ENCODE results near the gene GINS2.

Gene GINS2

GRCh38 chr16:85716022-85716679 is 27.4 kb upstream of the GINS2 start:
- DNase-seq (ENCODE audit: low read depth in 3 of 3): no peak

GRCh38 chr16:85715169-85716021 is 26.6 kb upstream of the GINS2 start:
- no peak for DNase-seq (ENCODE audit: low read depth in 3 of 3)

- no peak for DNase-seq (ENCODE audit: low read depth in 3 of 3)
Observed at GRCh38 chr16:85712801-85713200, 24.0 kb upstream of the GINS2 start.

GRCh38 chr16:85711982-85712587 is 23.3 kb upstream of the GINS2 start:
- no peak for DNase-seq (ENCODE audit: low read depth in 3 of 3)

- DNase-seq (ENCODE audit: low read depth in 3 of 3): no peak
Observed at GRCh38 chr16:85710732-85711131, 22.0 kb upstream of the GINS2 start.

GRCh38 chr16:85709766-85710585 is 21.2 kb upstream of the GINS2 start:
- no peak for DNase-seq (ENCODE audit: low read depth in 3 of 3)

- DNase-seq (ENCODE audit: low read depth in 3 of 3): no peak
Observed at GRCh38 chr16:85708338-85708737, 19.6 kb upstream of the GINS2 start.

GRCh38 chr16:85707528-85708095 is 18.9 kb upstream of the GINS2 start:
- DNase-seq (ENCODE audit: low read depth in 3 of 3): no peak

- no peak for DNase-seq (ENCODE audit: low read depth in 3 of 3)
Observed at GRCh38 chr16:85706449-85707034, 17.8 kb upstream of the GINS2 start.

GRCh38 chr16:85704900-85705846 is 16.4 kb upstream of the GINS2 start:
- no peak for DNase-seq (ENCODE audit: low read depth in 3 of 3)

- no peak for DNase-seq (ENCODE audit: low read depth in 3 of 3)
Observed at GRCh38 chr16:85704011-85704410, 15.3 kb upstream of the GINS2 start.

- no peak for DNase-seq (ENCODE audit: low read depth in 3 of 3)
Observed at GRCh38 chr16:85699628-85700027, 10.9 kb upstream of the GINS2 start.

- no peak for DNase-seq (ENCODE audit: low read depth in 3 of 3)
Observed at GRCh38 chr16:85698935-85699558, 10.3 kb upstream of the GINS2 start.

- no peak for DNase-seq (ENCODE audit: low read depth in 3 of 3)
Observed at GRCh38 chr16:85698459-85698891, 9.7 kb upstream of the GINS2 start.

GRCh38 chr16:85697431-85697830 is 8.7 kb upstream of the GINS2 start:
- DNase-seq (ENCODE audit: low read depth in 3 of 3): no peak

- no peak for DNase-seq (ENCODE audit: low read depth in 3 of 3)
Observed at GRCh38 chr16:85696781-85697180, 8.0 kb upstream of the GINS2 start.

GRCh38 chr16:85695196-85696128 is 6.7 kb upstream of the GINS2 start:
- DNase-seq (ENCODE audit: low read depth in 3 of 3): no peak

GRCh38 chr16:85690469-85691064 is 1.8 kb upstream of the GINS2 start:
- DNase-seq (ENCODE audit: low read depth in 3 of 3): no peak
